PC-9 (cell line): ENCODE data around the gene APH1A. TPM values are rescaled to one million over a fixed set of nuclear protein-coding genes. Genes with fewer than 3 reads are reported as not detected.

Source experiments
- BruUV-seq: library from RNA; stranded (reverse); fragments of 400-500 nt; replicated peaks from 2 replicates; lab custom pipeline; 2021; lab: Mats Ljungman, UMichigan
- CTCF ChIA-PET: fragments of 300-600 bp; sonication (Branson Sonifier 250); formaldehyde crosslinking; loops from one replicate; lab custom pipeline; 2022; ENCODE audit warnings: antibody characterized with exemption; lab: Charles Lee
- POLR2A ChIA-PET: fragments of 300-600 bp; sonication (Branson Sonifier 250); formaldehyde crosslinking; loops from one replicate; lab custom pipeline; 2022; ENCODE audit warnings: antibody characterized with exemption; ENCODE audit not compliant: unreplicated experiment; lab: Charles Lee
- DNase-seq, 2 experiments: peaks; one replicate each; pipeline versions ENCODE4 v3.0.0 to v3.0.0-alpha.2; 2015 to 2022; ENCODE audit warnings: mixed read lengths in 1 of 2
- H2AFZ ChIP-seq: fragments of 200-600 bp; sonication (generic); 2 replicates; pipeline ENCODE4 v1.8.1; 2017; ENCODE audit warnings: antibody characterized with exemption
- H3F3A ChIP-seq: fragments of 200-600 bp; sonication (generic); 2 replicates; pipeline ENCODE4 v1.8.1; 2017; ENCODE audit warnings: antibody characterized with exemption, mild to moderate bottlenecking, low read depth; ENCODE audit not compliant: insufficient read depth
- H3K27ac ChIP-seq: fragments of 200-600 bp; sonication (generic); 2 replicates; pipeline ENCODE4 v1.6.1; 2016; ENCODE audit warnings: mixed run types
- H3K27me3 ChIP-seq: fragments of 200-600 bp; sonication (generic); 2 replicates; pipeline ENCODE4 v1.6.1; 2016; ENCODE audit warnings: low read depth, mixed run types; ENCODE audit not compliant: insufficient read depth
- H3K36me3 ChIP-seq: fragments of 200-600 bp; sonication (generic); 2 replicates; pipeline ENCODE4 v1.6.1; 2016; ENCODE audit warnings: low read depth, mixed run types
- H3K4me1 ChIP-seq: fragments of 200-600 bp; sonication (generic); replicated peaks from 2 replicates; pipeline ENCODE4 v1.6.1; 2016; ENCODE audit warnings: mixed run types; ENCODE audit not compliant: insufficient read depth
- H3K4me2 ChIP-seq: fragments of 200-600 bp; sonication (generic); 2 replicates; pipeline ENCODE4 v1.6.1; 2017; ENCODE audit warnings: mixed run types
- H3K4me3 ChIP-seq: fragments of 200-600 bp; sonication (generic); 2 replicates; pipeline ENCODE4 v1.6.1; 2016; ENCODE audit warnings: mixed run types
- H3K79me2 ChIP-seq: fragments of 200-600 bp; sonication (generic); 2 replicates; pipeline ENCODE4 v1.6.1; 2017; ENCODE audit warnings: low read depth, mixed run types
- H3K9me2 ChIP-seq: fragments of 200-600 bp; sonication (generic); 2 replicates; pipeline ENCODE4 v1.8.1; 2017; ENCODE audit warnings: mild to moderate bottlenecking; ENCODE audit not compliant: insufficient read depth
- H3K9me3 ChIP-seq: fragments of 200-600 bp; sonication (generic); 2 replicates; pipeline ENCODE4 v1.8.1; 2016; ENCODE audit warnings: low read depth; ENCODE audit not compliant: insufficient read depth
- H4K20me1 ChIP-seq: fragments of 200-600 bp; sonication (generic); 2 replicates; pipeline ENCODE4 v1.8.1; 2017; ENCODE audit not compliant: insufficient read depth
- EZH2 ChIP-seq: fragments of 200-600 bp; sonication (generic); IDR thresholded peaks from 2 replicates; pipeline ENCODE4 v1.8.0; 2017; ENCODE audit warnings: antibody characterized with exemption, low read depth
- intact Hi-C: fragments of 100-400 bp; cut with micrococcal nuclease; formaldehyde crosslinking; loops from one replicate; pipeline ENCODE4 v1.10.0; 2022; ENCODE audit not compliant: unreplicated experiment
- total RNA-seq: library from RNA; stranded (reverse); gene quantifications from 2 replicates; pipeline ENCODE4 v1.2.3, GENCODE V29; 2021
- TF ChIP-seq, protein P1 (sequence below): fragments of 200-600 bp; sonication (generic); conservative IDR thresholded peaks from 2 replicates; pipeline ENCODE4 v1.6.1; 2017; ENCODE audit warnings: mixed run types, antibody characterized with exemption, mild to moderate bottlenecking, moderate library complexity

Gene APH1A
- total RNA-seq, 1 experiment from 2014 or later = 173 TPM

DNA sequence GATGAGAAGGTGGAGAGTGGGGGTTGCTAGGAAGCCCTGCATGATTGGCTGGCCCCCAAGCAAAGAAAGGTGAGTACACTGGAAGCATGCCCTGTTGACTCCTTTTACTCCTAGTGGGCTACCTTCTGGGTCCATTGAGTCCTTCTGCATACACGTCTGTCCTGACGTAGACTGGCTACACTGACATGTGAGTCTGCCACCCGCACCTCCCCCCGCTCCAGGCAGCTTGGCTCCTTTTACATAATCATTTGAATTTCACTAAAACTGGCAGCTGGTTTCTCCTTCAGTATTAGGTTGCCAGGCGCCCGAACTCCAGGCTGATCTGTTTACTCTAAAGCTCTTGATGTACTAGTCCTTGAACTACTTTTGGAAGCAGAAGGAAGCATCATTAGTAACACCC is 33.5 kb upstream of the APH1A start:
- Histone ChIP-seq H4K20me1 (no peaks in the 10 kb centered on the region; the same call in 1 of the 2 replicates), H3K9me3 (no peaks in the 10 kb centered on the region), H3K4me3 (no peak overlapping the region), H3K27me3 (no peaks in the 10 kb centered on the region), H3F3A (no peaks in the 10 kb centered on the region; the same call in 1 of the 2 replicates), H3K4me1 (no peaks in the 10 kb centered on the region), H3K79me2 (0 out of 2 replicates have a peak, but pooled peaks cover 4% of the 10 kb centered on the region), H3K27ac (no peak overlapping the region), H3K4me2 (no peak overlapping the region), H3K36me3 (peaks cover 25% of the 10 kb centered on the region; the same call in 1 of the 2 replicates), H2AFZ (no peak overlapping the region), H3K9me2 (no peaks in the 10 kb centered on the region)
- no TSS peak for BruUV-seq
- POLR2A ChIA-PET = interaction anchor here (0.6 kb wide), 1 partner anchor 14 kb away, joined by 7 read pairs; no protein-coding TSS in a partner anchor
- DNase-seq = no peak
- intact Hi-C loops = no loop called here
- CTCF ChIA-PET = no interaction called here
- TF ChIP-seq, protein P1, sequence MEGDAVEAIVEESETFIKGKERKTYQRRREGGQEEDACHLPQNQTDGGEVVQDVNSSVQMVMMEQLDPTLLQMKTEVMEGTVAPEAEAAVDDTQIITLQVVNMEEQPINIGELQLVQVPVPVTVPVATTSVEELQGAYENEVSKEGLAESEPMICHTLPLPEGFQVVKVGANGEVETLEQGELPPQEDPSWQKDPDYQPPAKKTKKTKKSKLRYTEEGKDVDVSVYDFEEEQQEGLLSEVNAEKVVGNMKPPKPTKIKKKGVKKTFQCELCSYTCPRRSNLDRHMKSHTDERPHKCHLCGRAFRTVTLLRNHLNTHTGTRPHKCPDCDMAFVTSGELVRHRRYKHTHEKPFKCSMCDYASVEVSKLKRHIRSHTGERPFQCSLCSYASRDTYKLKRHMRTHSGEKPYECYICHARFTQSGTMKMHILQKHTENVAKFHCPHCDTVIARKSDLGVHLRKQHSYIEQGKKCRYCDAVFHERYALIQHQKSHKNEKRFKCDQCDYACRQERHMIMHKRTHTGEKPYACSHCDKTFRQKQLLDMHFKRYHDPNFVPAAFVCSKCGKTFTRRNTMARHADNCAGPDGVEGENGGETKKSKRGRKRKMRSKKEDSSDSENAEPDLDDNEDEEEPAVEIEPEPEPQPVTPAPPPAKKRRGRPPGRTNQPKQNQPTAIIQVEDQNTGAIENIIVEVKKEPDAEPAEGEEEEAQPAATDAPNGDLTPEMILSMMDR = no peak
- TF ChIP-seq EZH2 = no peak

DNA sequence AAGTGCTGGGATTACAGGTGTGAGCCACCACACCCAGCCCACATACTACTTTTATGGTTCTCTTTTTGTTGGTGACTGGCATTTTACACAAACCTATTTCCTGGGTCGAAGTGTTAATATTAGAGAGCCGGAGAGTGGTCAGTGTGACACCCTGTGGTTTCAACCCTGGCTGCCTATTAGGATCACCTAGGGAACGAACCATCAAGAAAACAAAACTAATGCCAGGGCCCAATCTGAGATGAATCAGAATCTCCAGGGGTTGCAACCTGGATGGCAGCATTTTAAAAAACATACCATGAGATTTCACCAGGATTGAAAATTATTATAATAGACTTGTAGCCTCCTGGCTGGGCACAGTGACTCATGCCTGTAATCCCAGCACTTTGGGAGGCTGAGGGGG is 30.9 kb upstream of the APH1A start:
- H3K9me2 ChIP-seq = no peaks in the 10 kb centered on the region
- H4K20me1 ChIP-seq = no peaks in the 10 kb centered on the region; the same call in 1 of the 2 replicates
- DNase-seq = no peak
- ChIA-PET POLR2A (no interaction called here), CTCF (no interaction called here)
- H3F3A ChIP-seq = no peaks in the 10 kb centered on the region; the same call in 1 of the 2 replicates
- peaks cover 7% of the 10 kb centered on the region; the same call in 1 of the 2 replicates for H3K4me1 ChIP-seq
- no peaks in the 10 kb centered on the region for H3K9me3 ChIP-seq
- TF ChIP-seq EZH2 = no peak
- TF ChIP-seq, protein P1 = no peak
- no peak overlapping the region for H3K4me3 ChIP-seq
- no peak overlapping the region for H3K4me2 ChIP-seq
- H3K36me3 ChIP-seq = peaks cover 40% of the 10 kb centered on the region
- BruUV-seq = no TSS peak
- peaks cover 27% of the 10 kb centered on the region for H3K79me2 ChIP-seq
- no peak overlapping the region for H2AFZ ChIP-seq
- no peaks in the 10 kb centered on the region for H3K27me3 ChIP-seq
- no peak overlapping the region for H3K27ac ChIP-seq
- intact Hi-C loops = no loop called here

- no peak for DNase-seq
- CTCF ChIA-PET = no interaction called here
Measured at GRCh38 chr1:150295476-150295875, 26.7 kb upstream of the APH1A start.

More at GRCh38 chr1:150295476-150295875, 26.7 kb upstream of the APH1A start:
- no peaks in the 10 kb centered on the region; the same call in 1 of the 2 replicates for H4K20me1 ChIP-seq
- H3K9me3 ChIP-seq = no peaks in the 10 kb centered on the region
- peaks cover 7% of the 10 kb centered on the region; the same call in 1 of the 2 replicates for H3F3A ChIP-seq
- H3K27ac ChIP-seq = no peak overlapping the region
- no peak overlapping the region for H2AFZ ChIP-seq
- H3K9me2 ChIP-seq = no peaks in the 10 kb centered on the region
- no peaks in the 10 kb centered on the region for H3K27me3 ChIP-seq
- no peak for TF ChIP-seq EZH2
- TF ChIP-seq, protein P1 = no peak
- H3K36me3 ChIP-seq = peaks cover 28% of the 10 kb centered on the region
- POLR2A ChIA-PET = interaction anchor here (0.7 kb wide), 1 partner anchor 68 kb away, joined by 6 read pairs; the partner anchor contains the start of gene RPRD2
- intact Hi-C loops = no loop called here
- no TSS peak for BruUV-seq
- peaks cover 37% of the 10 kb centered on the region for H3K79me2 ChIP-seq
- H3K4me2 ChIP-seq = peak overlapping the region; percentile 89; the same call in 1 of the 2 replicates
- H3K4me3 ChIP-seq = no peak overlapping the region
- H3K4me1 ChIP-seq = peaks cover 15% of the 10 kb centered on the region
